HG03521 (cell line): ENCODE measurements around the gene PLXNC1.

ENCODE experiments used
- ATAC-seq: cut with Tn5 transposase; IDR thresholded peaks from one replicate; pipeline ENCODE4 v1.9.1; 2021; ENCODE audit warnings: mild to moderate bottlenecking, moderate library complexity; ENCODE audit not compliant: unreplicated experiment

The PLXNC1 gene

GRCh38 chr12:94157181-94157580 is 8.8 kb downstream of the PLXNC1 start:
- ATAC-seq: no peak

- ATAC-seq: peak; percentile 74
These were observed 9.6 kb downstream of the PLXNC1 start for GRCh38 chr12:94157981-94158411.

DNA sequence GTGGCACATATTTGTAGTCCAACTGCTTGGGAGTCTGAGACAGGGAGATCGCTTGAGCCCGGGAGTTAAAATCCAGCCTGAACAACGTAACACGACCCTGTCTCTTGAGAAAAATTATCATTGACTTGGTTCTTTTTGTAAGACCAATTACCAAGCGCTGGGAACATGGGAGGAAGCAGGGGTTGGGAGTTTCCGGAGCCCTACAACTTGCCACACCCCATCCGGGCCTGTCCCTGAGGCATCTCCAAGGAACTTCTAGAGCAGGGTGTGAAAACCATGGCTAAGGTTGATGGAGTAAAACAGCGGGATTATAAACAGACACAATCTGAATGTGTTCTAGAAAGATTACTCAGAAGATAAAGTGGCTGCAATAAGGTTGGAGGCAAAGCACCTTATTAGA is 10.3 kb downstream of the PLXNC1 start:
- no peak for ATAC-seq

DNA sequence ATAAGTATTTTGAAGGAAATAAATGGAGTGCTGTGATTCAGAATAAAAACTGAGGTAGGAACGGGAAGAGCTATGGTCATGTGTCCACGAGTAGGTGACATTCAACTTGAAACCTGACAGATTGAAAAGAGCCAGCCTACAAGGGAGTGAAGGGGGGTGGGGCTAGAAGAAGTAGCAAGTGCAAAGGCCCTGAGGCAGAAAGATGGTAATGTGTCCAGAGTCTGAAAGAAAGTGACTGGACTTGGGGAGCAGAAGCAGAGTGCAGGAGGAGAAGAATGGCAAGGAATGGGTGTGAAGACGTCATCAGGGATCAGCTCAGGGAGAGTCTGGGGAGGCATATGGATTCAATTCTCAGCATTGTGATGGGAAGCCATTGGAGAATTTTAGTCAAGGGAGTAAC is 13.7 kb downstream of the PLXNC1 start:
- no peak for ATAC-seq

DNA sequence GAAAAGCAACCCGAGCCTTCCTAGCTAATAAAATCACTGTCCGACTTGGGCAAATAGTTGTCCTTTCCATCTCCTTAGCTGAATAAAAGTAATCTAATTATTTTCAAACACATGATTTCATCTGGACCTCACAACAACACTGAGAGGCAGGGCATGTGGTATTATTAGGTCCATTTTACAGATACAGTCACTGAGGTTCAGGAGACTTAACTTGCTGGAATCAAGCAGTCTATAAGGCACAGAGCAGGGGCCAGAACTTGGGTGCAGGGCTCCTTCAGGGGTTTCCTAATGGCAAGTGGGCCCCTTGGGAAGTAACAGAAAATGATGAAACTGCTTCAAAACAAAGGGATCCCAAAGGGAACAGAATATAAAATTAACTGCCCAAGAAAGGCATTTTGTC is 15.5 kb downstream of the PLXNC1 start:
- ATAC-seq: no peak

- no peak for ATAC-seq
These were observed 16.8 kb downstream of the PLXNC1 start for GRCh38 chr12:94165138-94165537.

DNA sequence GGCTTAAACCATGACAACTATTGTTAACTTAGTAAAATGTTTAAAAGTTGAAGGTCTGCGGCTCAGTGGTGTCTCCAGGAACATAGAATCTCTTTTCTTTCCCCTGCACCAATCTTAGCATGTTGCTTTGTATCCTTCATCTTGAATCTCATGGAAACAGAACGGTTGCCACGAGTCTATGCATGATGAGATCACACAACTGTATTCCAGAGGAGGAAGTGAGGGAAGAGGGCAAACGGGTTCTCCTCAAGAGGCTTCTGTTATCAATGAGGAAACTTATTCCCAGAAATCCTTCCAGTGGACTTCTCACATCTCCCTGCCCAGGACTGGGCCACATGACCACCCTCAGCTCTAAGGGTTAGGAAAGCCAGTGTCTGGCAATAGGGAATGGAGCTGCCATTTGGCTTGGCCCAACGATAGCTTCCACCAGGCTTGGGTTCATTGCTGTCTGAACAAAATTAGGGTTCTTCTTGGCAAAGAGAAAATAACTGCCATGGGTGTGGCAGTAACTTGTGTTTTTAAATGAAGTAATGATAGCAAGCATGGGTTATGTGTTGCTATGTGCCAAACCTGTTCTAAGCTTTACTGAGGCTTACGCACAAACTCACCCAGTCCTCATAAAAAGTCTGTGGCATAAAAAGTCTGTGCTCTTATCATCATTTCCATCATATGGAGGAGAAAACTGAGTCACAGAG is 17.4 kb downstream of the PLXNC1 start:
- no peak for ATAC-seq

GRCh38 chr12:94167071-94167755 is 18.8 kb downstream of the PLXNC1 start:
- no peak for ATAC-seq

- ATAC-seq: no peak
These were observed 19.5 kb downstream of the PLXNC1 start for GRCh38 chr12:94167756-94168416.

- no peak for ATAC-seq
These were observed 21.1 kb downstream of the PLXNC1 start for GRCh38 chr12:94169495-94169894.

DNA sequence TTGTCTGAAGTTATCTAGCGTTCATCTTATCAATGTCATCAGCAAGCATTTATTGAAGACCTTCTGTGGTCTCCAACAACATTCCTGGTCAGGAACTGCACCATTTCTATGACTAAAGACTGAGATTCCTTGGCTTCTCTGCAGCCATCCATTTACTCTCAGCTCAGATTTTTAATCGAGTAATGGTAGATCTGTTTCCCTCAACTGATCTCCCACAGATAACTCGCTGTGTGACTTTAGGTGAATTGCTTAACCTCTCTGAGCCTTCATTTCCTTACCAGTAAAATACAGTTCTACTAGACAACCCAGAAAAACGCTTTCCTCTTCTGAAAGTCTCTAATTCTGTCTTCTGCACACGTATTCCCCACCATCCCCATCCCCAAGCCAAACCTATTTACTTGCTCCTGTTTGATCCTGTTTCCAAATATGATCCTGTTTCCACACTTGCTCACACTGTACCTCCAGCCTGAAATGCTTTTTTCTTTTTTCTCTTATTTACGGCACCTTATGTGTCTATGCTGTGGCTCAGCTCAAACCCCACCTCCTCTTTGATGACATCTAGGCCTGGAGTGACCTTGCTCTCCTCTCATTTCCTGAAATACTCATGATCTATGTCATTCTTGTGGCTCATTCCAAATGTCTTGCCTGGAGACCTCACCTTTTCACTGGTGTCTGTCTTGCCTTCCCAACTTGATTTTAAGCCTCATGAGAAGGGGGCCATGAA is 21.8 kb downstream of the PLXNC1 start:
- ATAC-seq: no peak

GRCh38 chr12:94170690-94171594 is 22.6 kb downstream of the PLXNC1 start:
- no peak for ATAC-seq

- ATAC-seq: no peak
These were observed 23.2 kb downstream of the PLXNC1 start for GRCh38 chr12:94171595-94171930.

- ATAC-seq: no peak
These were observed 23.7 kb downstream of the PLXNC1 start for GRCh38 chr12:94172031-94172430.

DNA sequence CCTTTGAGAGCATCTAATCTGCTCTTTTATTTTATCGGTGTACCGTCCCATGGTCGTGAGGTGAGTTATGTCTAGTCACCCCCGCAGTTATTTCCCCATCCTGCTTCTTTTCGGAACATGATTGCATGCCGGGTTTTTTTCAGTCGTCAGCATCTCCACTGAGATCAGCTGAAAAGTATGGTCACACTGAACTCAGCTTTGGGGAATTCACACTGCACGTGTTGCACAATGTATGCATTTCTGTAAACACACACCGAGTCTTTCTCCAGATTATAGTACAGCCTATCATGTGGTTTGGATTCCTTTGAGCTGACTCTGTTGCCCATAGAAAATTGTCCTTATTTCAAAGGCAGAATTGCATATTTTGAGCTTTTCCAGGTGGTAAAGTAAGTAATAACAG is 24.6 kb downstream of the PLXNC1 start:
- no peak for ATAC-seq

- peak; percentile 70 for ATAC-seq
These were observed 25.4 kb downstream of the PLXNC1 start for GRCh38 chr12:94173660-94174265.

GRCh38 chr12:94174576-94174975 is 26.2 kb downstream of the PLXNC1 start:
- ATAC-seq: no peak

DNA sequence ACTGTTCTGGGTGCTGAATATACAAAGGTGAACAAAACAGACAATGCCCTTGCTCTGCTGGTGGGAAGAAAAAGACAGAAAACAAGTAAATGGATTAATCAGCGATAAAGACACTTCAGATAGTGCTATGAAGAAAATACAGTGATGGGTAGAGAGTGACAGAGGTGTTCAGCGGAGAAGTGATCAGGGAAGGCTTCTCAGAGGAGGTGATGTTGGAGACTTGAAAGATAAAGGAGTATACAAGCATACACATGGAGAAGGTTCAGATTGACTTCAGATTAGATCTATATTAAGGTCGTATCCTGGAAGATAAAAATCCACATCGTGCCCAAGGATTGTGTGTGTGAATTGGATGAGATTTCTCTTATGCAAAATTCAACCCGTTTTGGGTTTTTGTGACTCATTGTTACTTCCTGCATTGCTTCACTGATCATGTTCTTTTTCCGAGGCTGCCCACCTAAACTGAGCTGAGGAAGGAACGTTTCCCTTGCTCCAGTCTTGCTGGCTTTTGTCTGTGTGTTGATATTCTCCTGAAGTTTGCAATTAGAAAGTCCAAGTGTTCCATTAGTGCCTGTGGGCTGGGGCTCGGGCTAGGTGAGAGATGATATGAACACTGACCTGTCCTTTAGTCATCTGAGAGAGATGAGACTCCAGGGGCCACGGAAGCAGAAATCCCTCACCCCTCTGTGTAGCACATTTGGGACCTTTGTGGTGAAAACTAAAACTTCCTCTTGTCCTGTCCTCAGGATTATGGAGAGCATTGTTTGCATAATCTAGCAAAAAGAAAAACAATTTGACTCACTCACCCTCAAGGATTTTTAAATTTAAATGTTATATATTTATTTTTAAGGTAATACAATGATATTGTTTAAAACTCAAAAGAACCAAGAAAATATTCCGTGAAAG is 27.6 kb downstream of the PLXNC1 start:
- no peak for ATAC-seq

- no peak for ATAC-seq
These were observed 29.7 kb downstream of the PLXNC1 start for GRCh38 chr12:94178054-94178453.
